OCI-LY3 (cell line): ENCODE data around the gene TH.

ENCODE experiments used
- CTCF ChIP-seq: fragments of 200-600, 300-600 bp; sonication (generic); IDR thresholded peaks from 2 replicates; pipeline ENCODE4 v1.5.1; 2014; ENCODE audit warnings: antibody characterized with exemption, low read length, low read depth
- EZH2phosphoT487 ChIP-seq: fragments of 200-600 bp; shearing (Covaris generic); IDR thresholded peaks from 2 replicates; pipeline ENCODE4 v1.6.1; 2018; ENCODE audit warnings: antibody characterized with exemption, mixed run types, low read depth

- TF ChIP-seq CTCF (no peak), EZH2phosphoT487 (no peak)
Measured at GRCh38 chr11:2188745-2189144, 17.1 kb upstream of the TH start.
